GM20431 (cell line): ENCODE measurements around the gene PRKN.

Source experiments
- in situ Hi-C: fragments of 300-500 bp; cut with MseI, MboI; formaldehyde crosslinking; loops from one replicate; pipeline ENCODE4 v1.15.0; 2020; ENCODE audit warnings: low sequenced_read_pairs; ENCODE audit not compliant: unreplicated experiment

Gene PRKN

DNA sequence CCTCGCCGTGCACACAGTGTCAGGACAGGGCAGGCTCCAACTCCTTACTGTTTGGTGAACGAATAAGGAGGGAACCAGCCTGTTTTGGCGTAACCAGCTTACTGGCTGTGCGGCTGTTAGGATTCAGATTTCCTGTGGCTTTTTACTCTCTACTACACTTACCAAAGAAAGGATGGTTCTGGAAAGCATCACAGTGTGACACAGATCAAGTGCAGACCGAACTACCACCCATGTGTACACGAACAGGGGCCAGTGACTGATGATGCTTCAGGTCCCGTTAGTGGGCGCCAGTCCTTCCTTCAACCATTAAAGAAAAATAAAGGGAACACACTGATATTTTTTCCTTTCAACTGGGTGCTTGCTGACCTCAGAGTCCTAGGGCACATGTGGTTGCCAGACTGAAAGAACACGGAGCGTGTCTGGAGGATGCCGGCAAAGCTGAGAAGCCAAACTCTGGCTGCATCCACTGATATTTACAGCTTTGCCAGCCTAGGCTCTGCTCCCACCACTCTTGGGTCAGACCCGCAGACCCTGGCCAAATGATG lies 1101.4 kb downstream of the PRKN start:
- in situ Hi-C loops, result no loop called here

DNA sequence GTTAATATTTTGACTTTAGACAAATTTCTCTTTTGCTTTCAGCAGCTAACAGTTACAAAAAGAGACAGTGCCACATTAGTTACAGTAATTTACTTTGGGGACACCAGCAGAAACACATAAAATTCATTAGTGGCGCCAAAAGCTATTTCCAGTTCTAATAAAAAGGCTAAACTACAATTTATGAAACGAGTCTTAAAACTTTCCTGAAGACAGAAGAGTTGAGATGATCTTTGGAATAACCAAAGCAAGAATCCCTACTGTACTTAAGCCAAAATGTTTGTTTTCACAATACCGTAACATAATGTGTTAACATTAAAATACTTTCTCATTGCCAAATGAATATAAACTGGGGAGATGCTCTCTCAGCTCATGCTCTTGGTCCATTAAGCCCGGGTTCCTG lies 1103.5 kb downstream of the PRKN start:
- in situ Hi-C loops, result no loop called here

DNA sequence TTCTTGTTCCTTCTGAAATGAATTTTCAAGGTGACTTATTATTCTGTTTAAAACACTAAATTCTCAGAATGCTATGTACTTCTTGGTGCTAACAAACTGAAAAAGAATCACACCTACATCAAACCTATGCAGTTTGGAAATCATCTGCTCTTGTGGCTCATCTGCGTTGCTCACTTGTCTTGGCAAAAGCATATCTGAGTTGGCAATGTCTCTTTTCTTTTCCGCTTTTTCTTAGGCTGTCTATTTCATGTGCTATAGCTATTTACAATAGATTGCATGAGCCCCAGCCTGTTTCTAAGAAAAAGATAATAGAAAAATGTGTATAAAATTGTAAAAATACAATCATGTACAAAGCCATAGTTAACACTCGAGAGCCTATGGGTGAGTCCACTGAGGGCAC lies 1104.8 kb downstream of the PRKN start:
- in situ Hi-C loops, result no loop called here

DNA sequence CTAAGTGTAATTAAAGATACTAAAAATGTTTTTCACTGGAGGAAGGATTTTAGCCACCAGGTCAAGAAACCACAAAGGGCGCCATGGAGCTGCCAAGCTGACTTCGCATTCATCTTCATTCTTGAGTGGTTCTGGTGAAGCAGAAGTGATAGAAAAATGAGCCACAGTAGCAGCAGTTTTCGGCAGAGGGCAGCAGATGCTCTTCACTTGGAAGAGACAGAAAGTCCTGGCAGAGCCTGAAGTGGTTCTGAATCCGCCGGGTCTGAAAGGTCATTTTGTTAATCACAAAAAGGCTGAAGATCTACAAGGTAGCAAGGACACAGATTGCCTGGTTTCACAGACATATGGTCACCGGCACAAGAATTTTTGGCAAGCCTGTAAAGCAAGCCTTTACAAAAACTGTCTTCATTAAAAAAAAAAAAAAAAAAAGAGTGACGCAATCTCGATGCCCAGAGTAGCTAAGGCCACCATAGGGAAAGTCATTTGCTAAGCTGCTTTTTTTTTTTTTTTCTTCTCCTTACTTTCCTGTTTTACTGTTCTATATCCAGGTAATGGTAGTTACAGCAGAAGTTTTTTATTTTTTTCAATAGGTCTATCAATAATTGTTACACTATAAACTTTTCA lies 1108.6 kb downstream of the PRKN start:
- in situ Hi-C loops, result no loop called here

DNA sequence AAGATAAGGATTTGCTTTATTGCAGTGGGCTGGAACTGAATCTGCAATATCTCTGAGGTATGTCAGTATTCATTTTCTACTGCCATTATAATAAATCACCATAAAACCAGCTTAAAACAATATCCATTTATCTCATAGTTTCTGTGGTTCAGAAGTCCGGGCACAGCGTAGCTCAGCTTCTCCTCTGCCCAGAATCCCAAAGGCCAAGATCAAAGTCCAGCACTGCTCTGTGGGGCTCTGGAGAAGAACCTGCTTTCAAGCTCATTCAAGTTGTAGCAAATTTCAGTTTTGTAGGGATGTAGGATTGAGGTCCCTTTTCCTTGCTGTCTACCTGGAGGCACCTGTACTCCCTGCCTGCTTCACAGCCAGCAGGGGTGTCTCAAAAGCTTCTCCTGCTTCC lies 1113.9 kb downstream of the PRKN start:
- in situ Hi-C loops, result no loop called here

DNA sequence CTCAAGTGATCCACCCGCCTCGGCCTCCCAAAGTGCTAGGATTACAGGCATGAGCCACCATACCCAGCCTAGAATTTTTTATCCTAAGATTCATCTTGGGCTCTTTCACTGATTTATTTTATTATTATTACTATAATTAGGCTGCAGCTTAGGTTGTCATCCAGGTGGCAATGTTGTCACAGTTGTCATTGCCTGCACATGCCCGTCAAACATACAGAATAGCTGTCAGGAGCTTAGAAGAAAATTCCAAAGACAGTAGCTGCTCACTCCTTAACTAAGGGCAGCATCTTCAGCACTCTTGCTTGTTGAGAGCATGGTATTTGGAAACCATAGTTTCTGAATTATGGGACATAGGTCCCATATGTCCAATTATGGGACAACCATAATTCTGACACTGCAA lies 1118.8 kb downstream of the PRKN start:
- in situ Hi-C loops, result no loop called here

DNA sequence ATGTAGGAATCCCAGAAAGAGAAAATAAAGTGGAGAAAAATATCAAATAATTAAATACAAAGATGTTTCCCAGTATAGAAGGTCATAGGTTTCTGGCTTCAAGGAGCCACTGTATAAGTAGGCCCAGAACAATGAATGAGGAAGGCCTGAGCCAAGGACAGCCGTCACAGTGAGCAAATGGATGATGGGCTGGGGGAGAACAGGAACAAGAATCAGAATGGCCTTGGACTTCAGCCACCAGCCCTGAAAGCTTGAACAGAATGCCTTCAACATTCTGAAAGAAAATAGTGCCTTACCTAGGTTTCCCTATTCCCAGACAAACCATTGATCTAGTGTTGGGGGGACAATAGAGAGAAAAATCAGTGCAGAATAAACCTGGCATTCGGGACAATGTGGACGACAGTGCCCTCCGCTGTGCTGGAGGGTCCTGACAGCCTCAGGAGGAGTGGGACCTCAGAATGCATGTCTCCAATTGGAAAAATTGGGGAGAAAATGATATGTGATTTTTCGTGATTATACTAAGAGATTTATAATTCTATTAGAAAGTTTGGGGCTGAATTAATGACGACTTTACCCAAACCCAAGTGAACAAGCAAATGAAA lies 1119.8 kb downstream of the PRKN start:
- in situ Hi-C loops, result no loop called here

DNA sequence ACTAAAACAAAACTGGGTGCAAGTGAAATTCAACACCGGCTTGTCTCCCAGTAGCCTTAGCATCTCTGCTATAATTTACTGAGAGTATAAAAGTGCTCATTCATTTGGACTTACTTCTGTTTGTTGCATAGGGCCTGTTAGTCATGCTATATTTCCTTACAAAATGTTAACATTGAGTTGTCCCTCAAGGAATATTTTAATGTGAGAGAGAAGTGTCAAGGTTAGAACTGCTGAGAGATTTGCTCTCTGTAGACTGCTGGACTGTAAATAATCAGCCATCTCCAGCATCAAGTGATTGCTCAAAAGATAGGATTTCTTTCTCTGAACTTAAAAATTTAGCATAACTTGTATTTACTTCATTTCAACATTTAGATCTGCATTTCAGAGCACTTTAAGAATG lies 1125.2 kb downstream of the PRKN start:
- in situ Hi-C loops, result no loop called here

DNA sequence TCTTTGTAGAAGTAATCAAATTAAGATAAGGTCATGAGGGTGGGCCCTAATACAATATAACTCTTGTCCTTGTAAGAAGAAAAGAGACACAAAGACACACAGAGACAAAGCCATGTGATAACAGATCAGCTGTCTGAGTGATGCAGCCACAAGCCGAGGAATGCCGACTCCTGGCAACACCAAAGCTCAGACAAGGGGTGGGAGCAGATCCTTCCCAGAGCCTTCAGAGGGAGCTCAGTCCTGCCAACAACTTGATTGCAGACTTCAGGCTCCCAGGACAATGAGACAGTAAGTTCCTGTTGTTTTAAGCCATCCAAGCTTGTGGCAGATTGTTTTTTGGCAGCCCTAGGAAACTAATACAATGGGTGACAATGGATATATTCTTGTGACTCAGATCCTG lies 1128.7 kb downstream of the PRKN start:
- in situ Hi-C loops, result no loop called here

DNA sequence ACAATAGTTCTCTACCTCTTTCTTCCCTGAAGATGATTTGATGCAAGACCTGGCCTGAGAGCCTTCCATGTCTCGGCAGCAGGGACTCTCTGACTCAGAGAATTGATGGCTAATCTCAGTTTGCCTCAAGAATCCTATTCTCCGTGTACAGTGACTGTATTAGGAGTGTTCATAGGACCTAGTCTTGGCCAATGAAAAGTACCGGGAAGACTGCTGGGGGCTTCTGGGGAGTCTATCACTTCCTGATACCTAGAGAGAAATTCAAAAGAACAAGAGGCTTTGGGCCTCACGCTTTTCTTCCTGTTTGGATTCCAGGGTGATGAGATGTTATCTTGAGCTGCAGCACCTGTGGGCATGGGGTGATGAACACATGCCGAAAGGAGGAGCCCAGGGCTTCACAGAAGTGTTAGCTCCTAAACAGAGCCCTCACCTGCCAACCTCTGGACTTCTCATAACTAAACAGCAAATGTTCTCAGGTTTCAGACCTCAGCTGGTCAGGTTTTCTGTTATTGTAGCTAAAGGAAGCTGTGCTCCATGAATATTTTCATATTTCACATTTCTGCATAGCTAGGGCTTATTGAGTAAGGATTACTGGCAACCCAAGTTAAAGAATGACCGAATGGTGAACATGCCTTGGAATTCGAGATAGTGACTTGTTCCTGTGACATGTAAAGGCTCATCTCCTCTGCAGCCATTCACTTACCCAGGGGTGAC lies 1130.6 kb downstream of the PRKN start:
- in situ Hi-C loops, result no loop called here

DNA sequence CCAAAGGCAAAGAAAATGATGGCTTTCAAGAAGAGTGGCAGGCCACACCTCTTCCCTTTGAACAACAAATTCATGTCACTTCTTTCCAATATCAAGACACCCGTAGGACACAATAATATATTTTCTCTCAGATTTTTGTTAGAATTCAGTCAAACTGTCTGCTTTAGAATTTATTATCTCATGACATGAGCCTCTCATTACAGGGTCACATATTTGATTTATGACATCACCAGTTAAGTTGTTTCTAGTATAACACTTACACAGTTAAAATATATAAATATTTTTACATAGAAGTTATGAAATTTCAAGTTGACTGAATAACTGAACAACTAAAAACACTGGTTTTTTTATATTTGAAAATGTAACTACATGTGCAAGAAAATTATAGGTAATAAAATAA lies 1133.2 kb downstream of the PRKN start:
- in situ Hi-C loops, result no loop called here

DNA sequence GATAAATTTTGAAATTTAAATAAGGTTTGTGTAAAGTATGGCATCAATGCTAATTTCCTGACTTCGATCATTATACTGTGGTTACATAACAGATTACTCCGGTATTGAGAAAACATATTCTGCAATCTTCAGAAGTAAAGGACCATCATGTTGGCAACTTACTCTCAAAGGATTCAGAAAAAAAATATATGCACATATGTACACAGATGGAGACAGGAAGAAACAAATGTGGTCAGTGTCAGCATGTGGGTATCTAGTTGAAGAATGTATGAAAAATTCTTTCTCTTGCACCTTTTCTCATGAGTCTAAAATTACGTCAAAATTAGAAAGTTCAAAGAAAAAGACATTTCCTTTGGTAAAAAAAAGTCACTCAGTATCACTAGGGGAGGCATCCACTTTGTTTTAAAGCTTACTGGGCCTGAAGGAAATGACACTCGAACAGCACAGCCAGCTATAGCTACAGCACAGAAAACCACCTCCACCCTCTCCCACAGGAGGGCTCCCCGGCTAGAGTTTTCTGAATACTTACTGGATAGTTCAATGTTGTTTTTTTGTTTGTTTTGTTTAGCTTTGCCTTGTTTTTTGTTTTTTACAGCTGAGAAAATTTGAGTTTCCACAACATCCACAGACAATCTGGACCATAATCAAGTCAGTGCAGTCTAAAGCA lies 1136.5 kb downstream of the PRKN start:
- in situ Hi-C loops, result no loop called here

DNA sequence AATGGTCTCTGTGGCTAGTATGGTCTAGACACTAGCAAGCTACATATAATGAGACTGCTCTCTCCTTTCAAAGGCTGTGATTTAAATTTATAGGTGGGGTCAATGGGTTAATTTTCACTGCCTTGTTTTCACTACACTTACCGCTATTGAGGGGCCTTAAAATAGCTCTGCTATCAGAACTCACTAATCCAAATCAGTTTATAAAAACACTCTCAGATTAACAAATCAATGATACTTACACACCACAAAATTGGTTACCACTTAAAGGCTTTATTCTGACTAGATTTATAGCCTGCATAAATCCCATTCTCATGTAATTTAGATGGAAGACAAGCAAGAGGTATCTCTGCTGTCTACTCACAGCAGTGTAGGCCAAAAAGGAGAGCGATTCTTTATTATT lies 1140.7 kb downstream of the PRKN start:
- in situ Hi-C loops, result no loop called here

DNA sequence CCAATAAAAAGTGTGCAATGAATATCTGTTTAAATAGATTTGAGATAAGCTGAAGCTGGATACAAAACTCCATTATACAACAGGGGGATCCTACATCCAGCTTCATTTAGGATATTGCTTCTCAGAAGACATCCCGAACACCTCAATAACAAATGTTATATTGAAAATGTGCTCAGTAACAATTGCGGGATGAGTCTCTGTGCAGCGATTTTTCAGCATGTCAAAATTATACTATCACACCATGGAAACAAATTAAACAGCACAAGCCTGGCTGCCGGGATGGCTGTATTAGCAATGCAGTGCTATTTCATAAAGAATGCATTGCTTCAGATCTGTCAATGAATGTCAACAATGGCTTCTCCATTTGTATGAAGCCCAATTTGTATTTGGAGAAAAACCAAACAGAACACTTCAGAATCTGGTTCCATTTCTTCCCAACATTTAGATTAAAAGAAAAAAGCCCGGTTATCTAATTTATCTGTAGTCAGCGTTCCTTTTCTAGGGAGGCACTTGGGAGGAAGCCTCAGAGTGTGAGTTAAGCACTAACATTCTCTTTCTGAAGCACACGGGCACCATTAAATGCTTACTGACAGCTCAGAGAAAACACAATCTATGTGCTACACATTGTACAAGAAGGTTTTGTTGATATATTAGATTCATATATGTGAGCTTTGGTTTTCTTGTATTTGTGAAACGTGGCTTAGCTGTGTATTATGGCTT lies 1142.8 kb downstream of the PRKN start:
- in situ Hi-C loops, result no loop called here

DNA sequence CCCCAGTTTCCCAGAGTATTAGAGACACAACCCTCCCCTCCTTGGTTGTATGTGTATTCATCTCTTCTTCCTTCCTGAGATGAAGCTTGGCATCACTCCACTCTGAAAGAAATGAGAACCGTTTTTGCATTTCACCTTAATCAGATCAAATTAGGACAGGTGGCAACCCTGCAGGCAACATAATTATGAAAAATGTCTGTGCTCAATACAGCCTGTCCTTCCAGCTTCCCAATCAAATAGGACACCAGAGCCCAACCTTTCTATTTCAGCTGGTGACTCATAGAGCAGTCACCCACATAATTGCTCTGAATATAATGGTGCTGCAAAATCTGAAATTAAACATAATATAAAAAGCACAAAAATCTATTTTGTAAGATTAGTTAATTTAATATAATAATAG lies 1143.5 kb downstream of the PRKN start:
- in situ Hi-C loops, result no loop called here

DNA sequence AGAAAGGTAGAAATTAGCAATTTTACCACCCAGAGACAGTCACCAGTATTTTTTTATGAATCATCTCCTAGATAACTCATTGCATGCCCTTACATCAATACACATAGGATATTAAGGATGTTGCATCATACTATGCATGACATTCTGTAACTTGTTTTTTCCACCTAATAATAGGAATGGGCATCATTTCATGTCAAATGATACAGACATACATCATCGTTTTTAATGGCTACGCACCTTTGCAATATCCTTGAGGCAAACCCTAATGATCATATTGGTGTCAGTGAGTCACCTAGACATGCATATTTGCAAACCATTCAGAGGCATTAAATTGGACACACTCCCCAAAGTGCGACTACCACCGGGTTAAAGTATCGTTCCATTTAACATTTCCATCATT lies 1144.0 kb downstream of the PRKN start:
- in situ Hi-C loops, result no loop called here

DNA sequence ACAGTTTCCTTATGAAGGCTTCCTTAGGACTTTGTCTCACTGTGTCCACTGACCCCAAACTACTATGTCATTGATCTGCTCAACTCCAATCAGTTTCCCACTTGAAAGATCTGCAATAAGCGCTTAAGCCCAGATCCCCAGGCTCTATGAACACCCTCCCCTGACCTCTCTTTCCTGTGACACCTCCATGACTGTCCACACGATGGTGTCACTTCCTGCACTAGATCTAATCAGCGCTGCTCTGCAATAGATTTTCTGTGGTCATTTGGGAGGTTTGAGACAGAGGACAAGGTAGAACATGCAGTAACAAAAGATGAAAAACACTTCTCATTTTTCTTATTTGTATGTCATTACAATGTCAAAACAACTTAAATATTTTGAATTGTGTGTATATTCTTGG lies 1149.1 kb downstream of the PRKN start:
- in situ Hi-C loops, result no loop called here

DNA sequence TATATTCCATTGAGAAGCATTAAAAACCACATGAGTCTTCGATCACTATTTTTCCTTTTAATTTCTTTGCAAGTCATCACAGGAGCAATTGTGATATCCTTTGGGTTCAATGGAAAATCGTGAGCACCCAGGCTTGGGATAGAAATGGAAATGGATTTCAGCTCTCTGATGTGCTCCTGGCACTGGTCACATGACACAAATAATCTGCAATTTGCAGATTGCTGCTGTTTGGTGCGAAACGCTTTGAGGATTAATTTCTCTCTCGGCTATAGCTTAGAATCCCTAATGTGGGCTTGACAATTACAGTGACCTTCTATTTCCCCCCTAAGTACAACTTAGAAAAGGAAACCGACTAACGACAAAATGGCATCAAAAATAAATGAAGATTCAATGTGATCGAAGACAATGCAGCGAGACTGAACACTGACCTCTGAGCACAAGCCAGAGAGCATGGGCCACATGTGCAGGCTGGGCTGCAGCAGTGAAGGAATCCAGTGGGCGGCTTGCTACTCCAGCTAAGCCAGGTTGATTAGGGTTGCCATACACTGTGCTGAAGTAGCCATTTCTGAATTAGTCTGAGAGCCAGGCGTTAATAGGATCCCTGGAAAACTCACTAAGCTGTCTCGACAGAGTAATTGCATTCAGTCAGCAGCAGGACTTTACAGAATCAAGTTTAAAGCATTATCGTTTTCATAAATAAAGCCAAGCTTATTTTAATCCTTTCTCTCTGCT lies 1151.9 kb downstream of the PRKN start:
- in situ Hi-C loops, result no loop called here

DNA sequence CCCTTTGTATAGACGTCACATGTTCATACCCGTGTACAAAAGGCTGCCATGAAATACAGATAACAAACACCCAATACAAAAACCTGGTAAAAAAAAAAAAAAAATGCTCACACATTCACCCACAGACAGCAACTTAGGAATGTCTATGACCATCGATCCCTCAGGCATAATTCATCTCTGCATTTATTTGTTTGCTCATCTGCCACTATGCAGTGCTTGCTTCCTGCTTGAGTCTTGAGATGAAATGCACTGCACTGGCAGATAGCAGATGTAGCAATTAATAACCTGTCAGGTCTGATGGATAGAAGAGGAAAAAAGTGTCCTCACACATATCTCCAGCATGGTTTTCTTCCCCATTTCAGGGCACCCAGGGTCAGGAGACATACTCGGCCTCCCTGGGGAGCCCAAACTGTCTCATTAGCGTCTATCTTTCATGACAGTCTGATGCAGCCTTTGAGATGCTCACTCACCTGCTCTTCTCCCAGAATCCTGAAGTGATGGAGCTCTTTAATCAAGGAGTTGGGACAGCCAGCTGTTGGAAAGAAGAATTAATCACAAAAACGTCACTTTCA lies 1158.6 kb downstream of the PRKN start:
- in situ Hi-C loops, result no loop called here
